ENCODE data around the gene BUB1. TPM values are rescaled to one million over a fixed set of nuclear protein-coding genes. Genes with fewer than 3 reads are reported as not detected.
"Not testable (repeated sequence)": the region's sequence is repeated elsewhere in the genome, so short reads cannot be mapped to it uniquely, and the experiment has no call there.

The BUB1 gene
- total RNA-seq, 2 experiments from 2014 or later: 1.6 to 3.5 TPM

- Histone ChIP-seq H3K36me3 (ENCODE audit: insufficient read depth, low read length) (no peaks in the 10 kb centered on the region), H3K27ac (ENCODE audit: low read depth in 1 of 2, low read length in 2 of 2) (no peak overlapping the region), H3K27me3 (ENCODE audit: control insufficient read depth in 1 of 2, insufficient read depth in 2 of 2, low read length in 2 of 2) (peaks cover 0 to 12% of the 10 kb centered on the region in 2 experiments), H3K4me3 (ENCODE audit: low read length) (no peak overlapping the region), H3K9me3 (ENCODE audit: control insufficient read depth in 1 of 2, insufficient read depth in 1 of 2, low read length in 2 of 2) (peaks cover 0 to 5% of the 10 kb centered on the region in 2 experiments), H3K4me1 (ENCODE audit: insufficient read depth, low read length) (no peaks in the 10 kb centered on the region)
- Mint-ChIP-seq H3K4me3 (no peak overlapping the region), H3K4me1 (ENCODE audit: low read depth) (no peaks in the 10 kb centered on the region), H3K27ac (no peak overlapping the region), H3K27me3 (peaks cover 20% of the 10 kb centered on the region), H3K36me3 (ENCODE audit: low read depth) (no peaks in the 10 kb centered on the region), H3K9me3 (peaks cover 2% of the 10 kb centered on the region)
- POLR2A ChIA-PET: no interaction called here
- CTCF ChIA-PET: no interaction called here
- ATAC-seq (ENCODE audit: poor library complexity): no peak
- no peak for TF ChIP-seq CTCF (IDR thresholded peaks at IDR 0.05)
- intact Hi-C loops (cut with DNase I, micrococcal nuclease): no loop called here
- no peak for DNase-seq
These were observed 12.5 kb upstream of the BUB1 start for GRCh38 chr2:110690083-110690965.

GRCh38 chr2:110688594-110689091, 10.8 kb upstream of the BUB1 start:
- Histone ChIP-seq H3K27me3 (ENCODE audit: control insufficient read depth in 1 of 2, insufficient read depth in 2 of 2, low read length in 2 of 2) (peaks cover 0 to 7% of the 10 kb centered on the region in 2 experiments), H3K4me1 (ENCODE audit: insufficient read depth, low read length) (no peaks in the 10 kb centered on the region), H3K4me3 (ENCODE audit: low read length) (no peak overlapping the region), H3K9me3 (ENCODE audit: control insufficient read depth in 1 of 2, insufficient read depth in 1 of 2, low read length in 2 of 2) (peaks cover 0 to 5% of the 10 kb centered on the region in 2 experiments), H3K27ac (ENCODE audit: low read depth in 1 of 2, low read length in 2 of 2) (no peak overlapping the region), H3K36me3 (ENCODE audit: insufficient read depth, low read length) (no peaks in the 10 kb centered on the region)
- TF ChIP-seq CTCF (IDR thresholded peaks at IDR 0.05): no peak
- ATAC-seq (ENCODE audit: poor library complexity) (no peak), DNase-seq (no peak)
- peaks cover 11% of the 10 kb centered on the region for H3K27me3 Mint-ChIP-seq
- intact Hi-C loops (cut with DNase I, micrococcal nuclease): no loop called here
- no peaks in the 10 kb centered on the region for H3K4me1 Mint-ChIP-seq (ENCODE audit: low read depth)
- no peak overlapping the region for H3K27ac Mint-ChIP-seq
- H3K36me3 Mint-ChIP-seq (ENCODE audit: low read depth): no peaks in the 10 kb centered on the region
- ChIA-PET POLR2A (no interaction called here), CTCF (no interaction called here)
- H3K9me3 Mint-ChIP-seq: peaks cover 2% of the 10 kb centered on the region
- H3K4me3 Mint-ChIP-seq: no peak overlapping the region

- H3K4me3 ChIP-seq (ENCODE audit: low read length); H3K9me3 Mint-ChIP-seq; H3K36me3 ChIP-seq (ENCODE audit: insufficient read depth, low read length); H3K27me3 ChIP-seq (ENCODE audit: control insufficient read depth in 1 of 2, insufficient read depth in 2 of 2, low read length in 2 of 2); H3K27me3 Mint-ChIP-seq; intact Hi-C loops (cut with DNase I, micrococcal nuclease); DNase-seq; CTCF ChIA-PET; ATAC-seq (ENCODE audit: poor library complexity); H3K9me3 ChIP-seq (ENCODE audit: control insufficient read depth in 1 of 2, insufficient read depth in 1 of 2, low read length in 2 of 2); H3K27ac ChIP-seq (ENCODE audit: low read depth in 1 of 2, low read length in 2 of 2); H3K4me3 Mint-ChIP-seq; H3K4me1 ChIP-seq (ENCODE audit: insufficient read depth, low read length); H3K36me3 Mint-ChIP-seq (ENCODE audit: low read depth); H3K27ac Mint-ChIP-seq; H3K4me1 Mint-ChIP-seq (ENCODE audit: low read depth): not testable (repeated sequence)
- POLR2A ChIA-PET: interaction anchor here (1.0 kb wide), 1 partner anchor 10 kb away, joined by 4 read pairs; the partner anchor contains the start of gene BUB1
These were observed 10.1 kb upstream of the BUB1 start for GRCh38 chr2:110687775-110688484.
